HG02852 (cell line): Measurements from ENCODE around the gene PCDHB5.
"Not testable (repeated sequence)": the region's sequence is repeated elsewhere in the genome, so short reads cannot be mapped to it uniquely, and the experiment has no call there.

Experiments used
- ATAC-seq: cut with Tn5 transposase; IDR thresholded peaks from one replicate; pipeline ENCODE4 v1.9.1; 2021; ENCODE audit warnings: mild to moderate bottlenecking, moderate library complexity; ENCODE audit not compliant: unreplicated experiment

PCDHB5 gene

GRCh38 chr5:141135030-141135717, at the start of gene PCDHB5:
Gene PCDHB5 (plus strand): TSS chr5:141135206. CDS start chr5:141135435, 229 bp downstream.
- ATAC-seq, result no peak

GRCh38 chr5:141094481-141095262, 40.3 kb upstream of the PCDHB5 start, which contains the start of gene PCDHB2:
Gene PCDHB2 (plus strand): TSS chr5:141094615. CDS start chr5:141094791, 176 bp downstream.
- no peak for ATAC-seq

GRCh38 chr5:141095263-141095641, 39.8 kb upstream of the PCDHB5 start:
- no peak for ATAC-seq

- ATAC-seq, result not testable (repeated sequence)
Observed at GRCh38 chr5:141096181-141096580, 38.8 kb upstream of the PCDHB5 start.

GRCh38 chr5:141096586-141096985, 38.4 kb upstream of the PCDHB5 start:
- ATAC-seq, result not testable (repeated sequence)

- no peak for ATAC-seq
Observed at GRCh38 chr5:141100243-141100805, 34.7 kb upstream of the PCDHB5 start, which contains the start of gene PCDHB3. Gene PCDHB3 (plus strand): TSS chr5:141100473. CDS start chr5:141100650, 177 bp downstream.

GRCh38 chr5:141101059-141101458, 33.9 kb upstream of the PCDHB5 start:
- no peak for ATAC-seq

GRCh38 chr5:141102070-141102469, 32.9 kb upstream of the PCDHB5 start:
- ATAC-seq, result not testable (repeated sequence)

GRCh38 chr5:141102471-141102870, 32.5 kb upstream of the PCDHB5 start:
- not testable (repeated sequence) for ATAC-seq

GRCh38 chr5:141105350-141105749, 29.7 kb upstream of the PCDHB5 start:
- no peak for ATAC-seq

- ATAC-seq, result no peak
Observed at GRCh38 chr5:141119250-141119649, 15.8 kb upstream of the PCDHB5 start.

GRCh38 chr5:141121563-141121962, 13.4 kb upstream of the PCDHB5 start, which contains the start of gene PCDHB4:
Gene PCDHB4 (plus strand): TSS chr5:141121818. CDS start chr5:141121999, 181 bp downstream.
- ATAC-seq, result no peak

- ATAC-seq, result no peak
Observed at GRCh38 chr5:141121985-141122384, 13.0 kb upstream of the PCDHB5 start.

- not testable (repeated sequence) for ATAC-seq
Observed at GRCh38 chr5:141123396-141124135, 11.4 kb upstream of the PCDHB5 start.

- ATAC-seq, result no peak
Observed at GRCh38 chr5:141127305-141127704, 7.7 kb upstream of the PCDHB5 start.

GRCh38 chr5:141135718-141136266, 786 bp downstream of the PCDHB5 start:
- no peak for ATAC-seq

- not testable (repeated sequence) for ATAC-seq
Observed at GRCh38 chr5:141137346-141137745, 2.3 kb downstream of the PCDHB5 start.

GRCh38 chr5:141149812-141150211, 14.8 kb downstream of the PCDHB5 start, which contains the start of gene PCDHB6:
Gene PCDHB6 (plus strand): TSS chr5:141150057. CDS start chr5:141150258, 201 bp downstream.
- no peak for ATAC-seq

GRCh38 chr5:141150224-141150992, 15.4 kb downstream of the PCDHB5 start:
- no peak for ATAC-seq

- no peak for ATAC-seq
Observed at GRCh38 chr5:141150993-141151325, 16.0 kb downstream of the PCDHB5 start.
